ENCODE measurements around the gene KLHL3.

The KLHL3 gene

DNA sequence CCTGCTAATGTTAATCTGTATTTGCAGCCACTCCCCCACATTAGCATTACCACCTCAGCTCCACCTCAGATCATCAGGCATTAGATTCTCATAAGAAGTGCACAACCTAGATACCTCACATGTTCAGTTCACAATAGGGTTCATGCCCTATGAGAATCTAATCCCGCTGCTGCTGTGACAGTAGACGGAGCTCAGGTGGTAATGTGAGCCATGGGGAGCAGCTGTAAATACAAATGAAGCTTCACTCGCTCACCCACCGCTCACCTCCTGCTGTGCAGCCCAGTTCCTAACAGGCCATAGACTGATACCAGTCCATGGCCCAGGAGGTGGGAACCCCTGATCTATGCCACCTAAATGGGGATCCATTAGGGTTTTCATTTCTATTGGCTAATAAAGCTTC lies 24.4 kb upstream of the KLHL3 start:
- no CpG with 5 or more reads among the region's 4 CpGs for WGBS, 2 donors (ENCODE audit: extremely low coverage in 2 of 2, insufficient read length in 2 of 2, insufficient replicate concordance in 1 of 2)
- H4K91ac ChIP-seq (ENCODE audit: low read depth, low read length, poor library complexity): no peak overlapping the region
- no peak overlapping the region for H2AFZ ChIP-seq (ENCODE audit: low read length)
- H3K23ac ChIP-seq (ENCODE audit: low read depth, low read length, poor library complexity): no peak overlapping the region
- no peak overlapping the region for H3K4ac ChIP-seq (ENCODE audit: low read length)
- no peak overlapping the region for H3K27ac ChIP-seq (replicated peaks; ENCODE audit: low read length)
- H2AK5ac ChIP-seq (ENCODE audit: low read depth, low read length): no peak overlapping the region
- H3K9ac ChIP-seq (ENCODE audit: low read depth, low read length, poor library complexity): no peak overlapping the region
- H2BK12ac ChIP-seq (ENCODE audit: low read length): no peak overlapping the region
- H3K27me3 ChIP-seq (ENCODE audit: control insufficient read depth in 3 of 3, insufficient read depth in 3 of 3, low read depth in 1 of 3, low read length in 3 of 3): peaks cover 0 to 11% (median 0%) of the 10 kb centered on the region in 3 experiments
- H3K4me3 ChIP-seq (ENCODE audit: low read length in 2 of 2): no peak overlapping the region
- peaks cover 3 to 6% of the 10 kb centered on the region in 2 donors for H3K9me3 ChIP-seq (replicated peaks in 1 of 2; ENCODE audit: control insufficient read depth in 2 of 2, insufficient read depth in 1 of 2, low read depth in 1 of 2, low read length in 2 of 2)
- H2BK15ac ChIP-seq (ENCODE audit: low read length): no peak overlapping the region
- no peaks in the 10 kb centered on the region for H3K36me3 ChIP-seq (replicated peaks in 1 of 2; ENCODE audit: control insufficient read depth in 2 of 2, insufficient read depth in 2 of 2, low read length in 2 of 2)
- no peak overlapping the region for H3K14ac ChIP-seq (ENCODE audit: low read length)
- H2BK120ac ChIP-seq (ENCODE audit: low read depth, low read length): no peak overlapping the region
- H4K8ac ChIP-seq (ENCODE audit: low read depth, low read length): no peak overlapping the region
- H3K4me1 ChIP-seq (ENCODE audit: control insufficient read depth in 2 of 2, insufficient read depth in 1 of 2, low read depth in 1 of 2, low read length in 2 of 2): no peaks in the 10 kb centered on the region
- H3K79me1 ChIP-seq (ENCODE audit: low read depth, low read length): no peaks in the 10 kb centered on the region
- H2BK5ac ChIP-seq (ENCODE audit: low read length): no peak overlapping the region
- no peak overlapping the region for H3K4me2 ChIP-seq (ENCODE audit: insufficient read depth, low read length, poor library complexity, severe bottlenecking)
- no peak for DNase-seq (ENCODE audit: low spot score)
- no peak overlapping the region for H3K18ac ChIP-seq (ENCODE audit: low read length)

DNA sequence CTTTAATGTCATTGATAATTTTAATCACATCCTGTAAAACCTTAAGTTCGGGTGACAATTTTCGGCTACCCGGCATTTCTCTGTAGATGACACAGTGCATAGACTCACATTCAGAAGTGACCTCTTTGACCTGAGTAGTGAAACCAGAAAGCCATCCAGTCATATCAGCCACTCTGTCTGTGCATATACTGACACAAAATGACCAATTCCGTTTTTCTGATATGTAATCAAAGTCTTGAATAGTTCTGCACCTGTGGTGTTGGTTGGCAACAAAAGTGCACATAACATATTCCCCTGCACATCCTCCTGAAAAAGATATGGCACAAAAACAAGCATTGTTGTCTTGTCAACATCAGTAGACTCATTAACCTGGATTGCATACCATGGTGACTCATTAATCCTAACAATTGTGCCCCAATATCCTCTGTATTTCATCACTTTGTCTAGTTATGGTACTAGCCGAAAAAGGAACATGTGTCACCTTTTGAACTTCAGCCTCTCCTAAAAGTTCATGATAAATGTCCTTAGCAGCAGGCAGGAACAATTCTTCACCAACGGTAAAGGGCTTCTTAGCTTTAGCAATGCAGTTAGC lies 22.9 kb upstream of the KLHL3 start:
- H4K8ac ChIP-seq (ENCODE audit: low read depth, low read length): no peak overlapping the region
- H3K4me3 ChIP-seq (ENCODE audit: low read length in 2 of 2): no peak overlapping the region
- no peak overlapping the region for H2BK120ac ChIP-seq (ENCODE audit: low read depth, low read length)
- no peak overlapping the region for H2AK5ac ChIP-seq (ENCODE audit: low read depth, low read length)
- H3K9me3 ChIP-seq (replicated peaks in 1 of 2; ENCODE audit: control insufficient read depth in 2 of 2, insufficient read depth in 1 of 2, low read depth in 1 of 2, low read length in 2 of 2): peaks cover 3 to 6% of the 10 kb centered on the region in 2 donors
- H3K4me2 ChIP-seq (ENCODE audit: insufficient read depth, low read length, poor library complexity, severe bottlenecking): no peak overlapping the region
- no peak overlapping the region for H3K23ac ChIP-seq (ENCODE audit: low read depth, low read length, poor library complexity)
- H2BK15ac ChIP-seq (ENCODE audit: low read length): no peak overlapping the region
- peaks cover 0 to 11% (median 0%) of the 10 kb centered on the region in 3 experiments for H3K27me3 ChIP-seq (ENCODE audit: control insufficient read depth in 3 of 3, insufficient read depth in 3 of 3, low read depth in 1 of 3, low read length in 3 of 3)
- WGBS, 2 donors (ENCODE audit: extremely low coverage in 2 of 2, insufficient read length in 2 of 2, insufficient replicate concordance in 1 of 2): no CpG with 5 or more reads among the region's 6 CpGs
- no peak overlapping the region for H3K9ac ChIP-seq (ENCODE audit: low read depth, low read length, poor library complexity)
- no peak overlapping the region for H3K4ac ChIP-seq (ENCODE audit: low read length)
- no peak for DNase-seq (ENCODE audit: low spot score)
- H3K79me1 ChIP-seq (ENCODE audit: low read depth, low read length): no peaks in the 10 kb centered on the region
- no peak overlapping the region for H2BK5ac ChIP-seq (ENCODE audit: low read length)
- no peaks in the 10 kb centered on the region for H3K36me3 ChIP-seq (replicated peaks in 1 of 2; ENCODE audit: control insufficient read depth in 2 of 2, insufficient read depth in 2 of 2, low read length in 2 of 2)
- H3K27ac ChIP-seq (replicated peaks; ENCODE audit: low read length): no peak overlapping the region
- H2BK12ac ChIP-seq (ENCODE audit: low read length): no peak overlapping the region
- H3K14ac ChIP-seq (ENCODE audit: low read length): no peak overlapping the region
- H3K4me1 ChIP-seq (ENCODE audit: control insufficient read depth in 2 of 2, insufficient read depth in 1 of 2, low read depth in 1 of 2, low read length in 2 of 2): peaks cover 0 to 3% of the 10 kb centered on the region in 2 donors
- H3K18ac ChIP-seq (ENCODE audit: low read length): no peak overlapping the region
- H2AFZ ChIP-seq (ENCODE audit: low read length): no peak overlapping the region
- no peak overlapping the region for H4K91ac ChIP-seq (ENCODE audit: low read depth, low read length, poor library complexity)

DNA sequence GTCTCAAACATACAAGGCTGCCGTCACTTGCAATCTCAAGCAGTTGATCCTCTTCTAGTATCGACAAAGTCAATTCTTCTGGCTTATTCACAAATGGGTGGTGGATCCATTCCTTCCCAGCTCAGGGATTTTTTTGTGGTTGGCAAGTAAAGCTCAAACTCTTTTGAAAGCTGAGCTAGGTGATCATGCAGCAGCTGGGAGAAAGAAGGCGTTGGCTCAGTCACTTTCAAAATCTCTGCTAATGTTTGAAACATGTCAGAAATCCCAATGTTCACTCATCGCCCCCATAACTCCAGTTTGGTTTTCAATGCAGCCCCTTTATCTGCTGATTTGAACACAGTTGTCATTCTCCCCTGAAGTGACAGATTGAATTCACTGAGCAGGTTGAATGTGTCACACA lies 22.2 kb upstream of the KLHL3 start:
- H2BK15ac ChIP-seq (ENCODE audit: low read length): no peak overlapping the region
- no peak overlapping the region for H3K14ac ChIP-seq (ENCODE audit: low read length)
- peaks cover 0 to 3% of the 10 kb centered on the region in 2 donors for H3K4me1 ChIP-seq (ENCODE audit: control insufficient read depth in 2 of 2, insufficient read depth in 1 of 2, low read depth in 1 of 2, low read length in 2 of 2)
- WGBS, 2 donors (ENCODE audit: extremely low coverage in 2 of 2, insufficient read length in 2 of 2, insufficient replicate concordance in 1 of 2): no CpG with 5 or more reads among the region's 4 CpGs
- no peak overlapping the region for H4K8ac ChIP-seq (ENCODE audit: low read depth, low read length)
- no peak for DNase-seq (ENCODE audit: low spot score)
- no peaks in the 10 kb centered on the region for H3K79me1 ChIP-seq (ENCODE audit: low read depth, low read length)
- no peak overlapping the region for H3K18ac ChIP-seq (ENCODE audit: low read length)
- H2BK5ac ChIP-seq (ENCODE audit: low read length): no peak overlapping the region
- H3K9me3 ChIP-seq (replicated peaks in 1 of 2; ENCODE audit: control insufficient read depth in 2 of 2, insufficient read depth in 1 of 2, low read depth in 1 of 2, low read length in 2 of 2): peaks cover 3 to 6% of the 10 kb centered on the region in 2 donors
- H4K91ac ChIP-seq (ENCODE audit: low read depth, low read length, poor library complexity): no peak overlapping the region
- H3K4me3 ChIP-seq (ENCODE audit: low read length in 2 of 2): no peak overlapping the region
- H3K23ac ChIP-seq (ENCODE audit: low read depth, low read length, poor library complexity): no peak overlapping the region
- no peak overlapping the region for H3K27ac ChIP-seq (replicated peaks; ENCODE audit: low read length)
- no peak overlapping the region for H2AFZ ChIP-seq (ENCODE audit: low read length)
- no peak overlapping the region for H2BK120ac ChIP-seq (ENCODE audit: low read depth, low read length)
- no peak overlapping the region for H2BK12ac ChIP-seq (ENCODE audit: low read length)
- no peak overlapping the region for H3K4me2 ChIP-seq (ENCODE audit: insufficient read depth, low read length, poor library complexity, severe bottlenecking)
- no peak overlapping the region for H3K4ac ChIP-seq (ENCODE audit: low read length)
- no peak overlapping the region for H2AK5ac ChIP-seq (ENCODE audit: low read depth, low read length)
- H3K27me3 ChIP-seq (ENCODE audit: control insufficient read depth in 3 of 3, insufficient read depth in 3 of 3, low read depth in 1 of 3, low read length in 3 of 3): peaks cover 0 to 8% (median 0%) of the 10 kb centered on the region in 3 experiments
- H3K9ac ChIP-seq (ENCODE audit: low read depth, low read length, poor library complexity): no peak overlapping the region
- H3K36me3 ChIP-seq (replicated peaks in 1 of 2; ENCODE audit: control insufficient read depth in 2 of 2, insufficient read depth in 2 of 2, low read length in 2 of 2): peaks cover 2 to 4% of the 10 kb centered on the region in 2 donors

DNA sequence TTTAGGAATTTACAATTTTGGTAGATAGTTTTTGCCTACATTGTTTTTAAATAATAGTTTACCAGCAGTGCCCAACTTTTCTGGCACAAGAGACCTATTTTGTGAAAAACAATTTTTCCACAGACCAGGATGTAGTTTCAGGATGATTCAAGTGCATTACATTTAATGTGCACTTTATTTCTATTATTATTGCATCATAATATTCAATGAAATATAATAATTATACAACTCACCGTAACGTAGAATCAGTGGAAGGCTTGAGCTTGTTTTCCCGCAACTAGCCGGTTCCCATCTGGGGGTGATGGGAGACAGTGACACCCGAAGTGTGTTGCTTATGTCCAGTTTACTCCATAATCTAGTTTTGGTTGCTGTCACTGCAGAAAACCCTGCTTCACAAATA lies 21.7 kb upstream of the KLHL3 start:
- no peak overlapping the region for H3K14ac ChIP-seq (ENCODE audit: low read length)
- H3K27me3 ChIP-seq (ENCODE audit: control insufficient read depth in 3 of 3, insufficient read depth in 3 of 3, low read depth in 1 of 3, low read length in 3 of 3): peaks cover 0 to 8% (median 0%) of the 10 kb centered on the region in 3 experiments
- no peak overlapping the region for H3K23ac ChIP-seq (ENCODE audit: low read depth, low read length, poor library complexity)
- peaks cover 4 to 8% of the 10 kb centered on the region in 2 donors for H3K36me3 ChIP-seq (replicated peaks in 1 of 2; ENCODE audit: control insufficient read depth in 2 of 2, insufficient read depth in 2 of 2, low read length in 2 of 2)
- no peaks in the 10 kb centered on the region for H3K79me1 ChIP-seq (ENCODE audit: low read depth, low read length)
- peaks cover 0 to 3% of the 10 kb centered on the region in 2 donors for H3K4me1 ChIP-seq (ENCODE audit: control insufficient read depth in 2 of 2, insufficient read depth in 1 of 2, low read depth in 1 of 2, low read length in 2 of 2)
- WGBS, 2 donors (ENCODE audit: extremely low coverage in 2 of 2, insufficient read length in 2 of 2, insufficient replicate concordance in 1 of 2): no CpG with 5 or more reads among the region's 5 CpGs
- H4K8ac ChIP-seq (ENCODE audit: low read depth, low read length): no peak overlapping the region
- H4K91ac ChIP-seq (ENCODE audit: low read depth, low read length, poor library complexity): no peak overlapping the region
- H3K9ac ChIP-seq (ENCODE audit: low read depth, low read length, poor library complexity): no peak overlapping the region
- no peak overlapping the region for H3K4me3 ChIP-seq (ENCODE audit: low read length in 2 of 2)
- H3K27ac ChIP-seq (replicated peaks; ENCODE audit: low read length): no peak overlapping the region
- no peak overlapping the region for H2BK15ac ChIP-seq (ENCODE audit: low read length)
- H3K18ac ChIP-seq (ENCODE audit: low read length): no peak overlapping the region
- no peak overlapping the region for H3K4ac ChIP-seq (ENCODE audit: low read length)
- no peak overlapping the region for H2BK5ac ChIP-seq (ENCODE audit: low read length)
- peaks cover 3 to 6% of the 10 kb centered on the region in 2 donors for H3K9me3 ChIP-seq (replicated peaks in 1 of 2; ENCODE audit: control insufficient read depth in 2 of 2, insufficient read depth in 1 of 2, low read depth in 1 of 2, low read length in 2 of 2)
- H2AFZ ChIP-seq (ENCODE audit: low read length): no peak overlapping the region
- H2BK12ac ChIP-seq (ENCODE audit: low read length): no peak overlapping the region
- H2BK120ac ChIP-seq (ENCODE audit: low read depth, low read length): no peak overlapping the region
- H2AK5ac ChIP-seq (ENCODE audit: low read depth, low read length): no peak overlapping the region
- no peak for DNase-seq (ENCODE audit: low spot score)
- no peak overlapping the region for H3K4me2 ChIP-seq (ENCODE audit: insufficient read depth, low read length, poor library complexity, severe bottlenecking)

Measured in neuronal stem cell (in vitro differentiated cells).